ENCODE measurements around the gene CAMTA1. TPM values are rescaled to one million over a fixed set of nuclear protein-coding genes. Genes with fewer than 3 reads are reported as not detected.

Gene CAMTA1
- polyA plus RNA-seq, 1 donor from 2014 or later, result 162 TPM

- Histone ChIP-seq H3K36me3 (ENCODE audit: insufficient read depth, low read length) (no peaks in the 10 kb centered on the region), H3K9me2 (ENCODE audit: insufficient read depth, low read length) (no peaks in the 10 kb centered on the region), H3K4me2 (ENCODE audit: low read length) (no peak overlapping the region), H3K9me3 (ENCODE audit: low read length) (no peaks in the 10 kb centered on the region), H2AFZ (ENCODE audit: low read depth, low read length) (no peak overlapping the region), H3K4me3 (ENCODE audit: low read length) (no peak overlapping the region), H3K27me3 (ENCODE audit: insufficient read depth, low read depth, low read length) (no peaks in the 10 kb centered on the region), H3K9ac (ENCODE audit: low read length) (no peak overlapping the region), H3K79me2 (replicated peaks; ENCODE audit: insufficient read depth, low read length) (no peaks in the 10 kb centered on the region), H3F3A (ENCODE audit: insufficient read depth, low read length, poor library complexity, severe bottlenecking) (no peaks in the 10 kb centered on the region), H4K20me1 (ENCODE audit: insufficient read depth) (no peaks in the 10 kb centered on the region), H3K27ac (ENCODE audit: low read length) (no peak overlapping the region)
- TF ChIP-seq RAD21 (conservative IDR thresholded peaks at IDR 0.05) (no peak), EZH2 (IDR thresholded peaks at IDR 0.05; ENCODE audit: borderline replicate concordance, insufficient read depth, low read length, poor library complexity, severe bottlenecking) (no peak), POLR2AphosphoS5 (IDR thresholded peaks at IDR 0.05) (no peak), TAF1 (IDR thresholded peaks at IDR 0.05; ENCODE audit: low read depth) (no peak), EP300 (conservative IDR thresholded peaks at IDR 0.05; ENCODE audit: poor library complexity, severe bottlenecking) (no peak), REST (IDR thresholded peaks at IDR 0.05; ENCODE audit: borderline replicate concordance) (no peak), MXI1 (conservative IDR thresholded peaks at IDR 0.05; ENCODE audit: poor library complexity, severe bottlenecking) (no peak), CTCF (IDR thresholded peaks at IDR 0.05; ENCODE audit: poor library complexity, severe bottlenecking) (no peak), SMC3 (conservative IDR thresholded peaks at IDR 0.05; ENCODE audit: poor library complexity) (no peak)
Observed at GRCh38 chr1:6743189-6744101, 41.8 kb upstream of the CAMTA1 start.

GRCh38 chr1:6745073-6745472, 40.2 kb upstream of the CAMTA1 start:
- Histone ChIP-seq H3K27ac (ENCODE audit: low read length) (no peak overlapping the region), H3K27me3 (ENCODE audit: insufficient read depth, low read depth, low read length) (no peaks in the 10 kb centered on the region), H3K36me3 (ENCODE audit: insufficient read depth, low read length) (no peaks in the 10 kb centered on the region), H3F3A (ENCODE audit: insufficient read depth, low read length, poor library complexity, severe bottlenecking) (no peaks in the 10 kb centered on the region), H3K4me2 (ENCODE audit: low read length) (no peak overlapping the region), H3K9me2 (ENCODE audit: insufficient read depth, low read length) (no peaks in the 10 kb centered on the region), H3K4me3 (ENCODE audit: low read length) (no peak overlapping the region), H2AFZ (ENCODE audit: low read depth, low read length) (no peak overlapping the region), H3K9me3 (ENCODE audit: low read length) (no peaks in the 10 kb centered on the region), H3K9ac (ENCODE audit: low read length) (no peak overlapping the region), H3K79me2 (replicated peaks; ENCODE audit: insufficient read depth, low read length) (no peaks in the 10 kb centered on the region), H4K20me1 (ENCODE audit: insufficient read depth) (no peaks in the 10 kb centered on the region)
- no peak for TF ChIP-seq EZH2 (IDR thresholded peaks at IDR 0.05; ENCODE audit: borderline replicate concordance, insufficient read depth, low read length, poor library complexity, severe bottlenecking)
- no peak for TF ChIP-seq SMC3 (conservative IDR thresholded peaks at IDR 0.05; ENCODE audit: poor library complexity)

All from neural cell (in vitro differentiated cells).